GM11168 (cell line): ENCODE results near the gene ADAMTS10.
"Not testable (repeated sequence)": the region's sequence is repeated elsewhere in the genome, so short reads cannot be mapped to it uniquely, and the experiment has no call there.

ENCODE experiments used
- in situ Hi-C: fragments of 300-500 bp; cut with MboI; formaldehyde crosslinking; loops from one replicate; pipeline ENCODE4 v1.12.0; 2022; ENCODE audit warnings: low sequenced_read_pairs; ENCODE audit not compliant: unreplicated experiment

Gene ADAMTS10

DNA sequence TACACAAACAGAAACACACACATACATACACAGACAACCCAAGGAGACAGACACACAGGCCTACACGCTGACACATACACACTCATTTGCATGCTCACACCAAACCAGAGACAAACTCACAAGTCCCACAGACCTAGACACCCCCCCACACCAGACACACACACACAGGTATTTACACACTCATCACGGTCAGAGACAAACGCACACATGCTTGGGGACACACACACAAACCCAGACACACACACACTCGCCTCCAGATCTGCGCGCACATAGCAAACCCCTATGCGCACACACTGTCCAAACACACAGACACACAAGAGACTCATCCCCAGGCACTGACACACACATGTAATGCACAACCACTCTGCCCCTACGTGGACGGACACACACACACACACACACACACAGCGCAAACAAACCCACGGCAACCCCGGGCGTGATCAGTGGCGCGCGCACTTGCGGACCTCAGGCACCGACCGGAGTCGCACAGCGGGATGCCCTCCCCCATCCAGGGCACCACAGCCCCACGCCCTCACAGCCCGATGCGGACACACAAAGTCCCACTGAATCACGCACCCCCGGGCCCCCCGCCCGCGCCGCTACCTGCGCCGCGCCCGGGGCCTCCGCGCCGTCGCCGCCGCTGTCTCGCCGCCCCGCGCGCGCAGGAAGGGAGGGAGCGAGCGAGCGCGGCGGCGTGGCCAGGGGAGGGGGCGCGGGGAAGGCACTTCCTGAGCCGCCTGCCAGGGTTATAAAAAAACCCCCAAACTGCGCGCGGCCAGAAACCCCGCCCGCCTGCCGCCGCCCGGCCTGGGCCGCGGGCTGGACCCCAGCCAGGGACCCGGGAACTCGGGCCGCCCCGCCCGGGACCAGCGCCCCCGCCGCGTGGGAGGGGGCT, at the start of gene ADAMTS10:
Gene ADAMTS10 (minus strand): TSS at position 675 of the 895 bp plus-strand sequence. CDS start 5,005 bp downstream, outside the sequence.
- in situ Hi-C loops = no loop called here

DNA sequence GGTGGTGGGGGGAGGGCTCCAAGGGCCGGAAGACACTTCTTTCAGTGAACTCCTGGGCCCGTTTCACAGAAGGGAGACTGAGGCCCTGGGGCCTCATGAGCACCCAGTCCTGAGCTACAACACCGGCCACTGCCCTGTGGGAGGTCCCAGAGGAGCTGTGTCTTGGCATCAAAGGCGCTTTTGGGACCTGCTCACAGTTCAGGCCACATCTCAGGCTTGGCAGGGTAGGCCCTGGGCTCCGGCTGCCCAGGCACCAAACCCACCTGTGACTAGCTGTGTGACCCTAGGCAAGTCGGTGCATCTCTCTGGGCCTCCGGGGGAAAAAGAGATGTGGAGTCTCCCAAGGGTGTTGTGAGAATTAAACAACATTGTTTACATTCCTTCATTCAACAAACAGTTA, 49.4 kb upstream of the ADAMTS10 start:
- in situ Hi-C loops = no loop called here

DNA sequence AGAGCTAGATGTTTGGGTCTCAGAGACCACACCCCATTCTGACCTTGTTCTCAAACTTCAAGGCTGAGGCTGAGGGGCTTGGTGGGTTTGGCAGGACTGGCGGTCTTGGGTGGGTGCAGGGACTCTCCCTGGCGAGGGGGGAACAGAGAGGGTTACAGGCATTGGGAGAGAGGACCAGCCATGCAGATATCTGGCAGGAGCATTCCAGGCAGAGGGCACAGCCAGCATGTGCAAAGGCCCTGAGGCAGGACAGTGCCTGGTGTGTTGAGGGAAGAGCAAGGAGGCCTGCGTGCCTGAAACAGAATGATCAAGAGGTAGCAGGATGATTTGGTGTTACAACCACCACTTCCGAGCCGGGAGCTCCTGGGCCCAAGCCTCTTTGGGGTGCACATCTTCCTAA, 47.4 kb upstream of the ADAMTS10 start:
- in situ Hi-C loops = no loop called here

DNA sequence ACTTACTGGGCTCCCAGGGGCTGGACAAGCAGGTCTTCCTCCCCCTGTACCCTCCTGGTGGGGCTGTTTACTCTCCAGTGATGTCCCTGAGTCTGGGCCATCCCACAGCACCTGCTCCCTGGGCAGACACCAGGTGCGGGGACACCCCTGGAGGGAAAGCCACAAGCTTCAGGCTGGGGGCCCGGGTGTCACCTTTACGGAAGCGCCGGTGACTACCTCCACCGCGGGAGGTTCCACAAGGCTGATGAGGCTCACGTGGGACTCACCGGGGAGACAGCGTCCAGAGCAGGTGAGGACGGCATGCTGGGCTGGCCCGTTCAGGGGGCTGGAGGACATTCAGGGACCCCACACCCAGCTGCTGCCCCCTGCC, 44.8 kb upstream of the ADAMTS10 start:
- in situ Hi-C loops = no loop called here

DNA sequence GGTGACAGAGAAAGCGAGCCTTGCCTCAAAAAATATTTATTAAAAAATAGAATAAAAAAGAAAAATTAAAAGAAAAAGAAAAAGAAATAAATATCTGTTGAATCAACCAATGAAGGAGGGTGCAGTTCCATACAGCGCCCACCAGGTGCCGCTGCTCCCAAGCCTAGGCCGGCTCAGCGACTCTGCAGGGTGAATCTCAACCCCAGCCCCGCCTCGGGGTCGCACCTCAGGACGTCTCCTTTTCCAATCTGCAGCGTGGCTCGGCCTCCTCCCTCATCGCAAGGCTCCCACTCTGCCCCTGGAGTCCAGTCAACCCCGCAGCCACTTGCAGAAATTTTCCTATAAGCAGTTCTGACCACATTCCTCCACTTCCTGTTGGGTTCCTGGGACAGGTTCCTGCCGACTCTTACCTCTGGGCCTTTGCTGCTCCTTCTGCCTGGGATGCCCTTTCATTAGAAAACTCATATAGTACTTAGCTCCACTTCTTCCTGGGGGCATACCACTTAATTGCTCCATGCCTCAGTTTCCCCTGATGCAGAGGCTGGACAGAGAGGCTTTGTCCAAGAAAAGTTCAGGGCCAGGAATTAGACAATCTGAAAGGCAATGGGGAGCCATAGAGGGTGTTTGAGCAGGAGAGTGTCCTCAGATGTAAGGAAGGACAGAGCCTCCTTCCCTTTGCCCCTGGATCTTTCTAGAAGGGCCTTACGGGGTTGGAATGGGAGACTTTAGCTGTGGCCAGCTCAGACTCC, 44.2 kb upstream of the ADAMTS10 start:
- in situ Hi-C loops = no loop called here

GRCh38 chr19:8648240-8648639, 37.7 kb upstream of the ADAMTS10 start:
- in situ Hi-C loops = no loop called here

GRCh38 chr19:8643860-8644653, 33.5 kb upstream of the ADAMTS10 start:
- in situ Hi-C loops = no loop called here

DNA sequence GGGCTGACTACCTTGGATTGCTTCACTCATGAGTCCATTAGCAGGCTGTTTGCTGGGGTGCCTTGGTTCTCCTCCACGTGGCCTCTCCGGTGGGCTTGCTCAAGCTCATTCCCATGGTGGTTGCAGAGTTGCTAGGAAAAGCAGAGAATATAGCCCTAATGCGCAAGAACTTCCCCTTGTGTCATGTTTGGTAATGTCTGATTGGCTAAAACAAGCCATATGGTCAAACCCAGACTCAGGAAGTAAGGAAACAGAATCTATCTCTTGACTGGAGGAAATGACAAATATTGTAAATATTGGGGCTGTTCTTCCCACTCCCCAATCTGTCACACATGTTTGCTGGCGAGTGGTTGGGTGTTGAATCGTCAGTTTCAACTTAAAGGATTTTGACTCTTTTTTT, 32.0 kb upstream of the ADAMTS10 start:
- in situ Hi-C loops = no loop called here

DNA sequence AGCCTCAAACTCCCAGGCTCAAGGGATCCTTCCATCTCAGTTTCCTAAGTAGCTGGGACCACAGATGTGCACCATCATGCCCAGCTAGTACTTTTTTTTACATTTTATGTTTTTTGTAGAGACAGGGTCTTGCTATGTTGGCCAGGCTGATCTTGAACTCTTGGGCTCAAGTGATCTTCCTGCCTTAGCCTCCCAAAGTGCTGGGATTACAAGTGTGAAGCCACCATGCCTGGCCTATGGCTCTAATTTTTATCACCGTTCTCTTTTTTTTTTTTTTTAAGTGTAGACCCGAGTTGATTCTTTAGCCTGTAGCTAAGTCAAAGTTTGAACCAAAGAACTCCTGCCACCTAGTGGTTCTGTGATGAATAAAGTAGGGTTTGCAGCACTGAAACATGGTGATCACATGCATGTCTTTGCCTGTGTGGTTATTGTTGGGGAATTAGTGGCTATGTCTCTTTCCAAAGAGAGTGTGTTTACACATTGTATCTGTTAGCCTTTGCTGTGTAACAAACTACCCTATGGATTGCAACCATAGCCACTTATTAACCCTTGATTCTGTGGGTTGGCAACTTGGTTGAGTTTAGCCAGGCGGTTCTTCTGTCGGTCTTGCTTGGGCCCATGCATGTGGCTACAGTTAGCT, 31.5 kb upstream of the ADAMTS10 start:
- in situ Hi-C loops = no loop called here

DNA sequence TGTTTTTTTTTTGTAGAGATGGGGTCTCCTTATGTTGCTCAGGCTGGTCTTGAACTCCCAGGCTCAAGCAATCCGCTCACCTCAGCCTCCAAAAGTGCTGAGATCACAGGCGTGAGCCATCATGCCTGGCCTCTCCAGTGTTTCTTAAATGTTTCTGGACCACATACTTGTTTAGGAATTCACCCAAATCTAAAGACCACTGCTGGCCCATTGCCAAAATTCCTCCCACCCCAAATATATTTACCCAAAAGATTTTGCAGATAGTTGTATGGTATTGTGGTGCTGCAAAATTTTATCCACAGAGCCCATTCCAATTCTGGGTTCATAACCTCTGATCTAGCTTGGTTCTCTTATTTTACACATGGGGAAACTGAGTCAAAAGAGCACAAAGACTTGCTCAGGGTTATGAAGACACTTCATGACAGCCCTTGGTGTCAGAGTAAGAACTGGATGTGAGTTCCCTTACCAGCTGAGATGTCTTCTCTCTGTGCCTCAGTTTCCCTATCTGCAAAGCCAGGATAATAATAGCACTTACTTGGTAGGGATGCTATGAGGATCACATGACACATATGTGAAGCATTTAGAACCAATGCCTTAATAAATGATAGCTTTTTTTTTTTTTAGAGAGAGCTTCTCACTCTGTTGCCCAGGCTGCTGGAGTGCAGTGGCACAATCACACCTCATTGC, 30.8 kb upstream of the ADAMTS10 start:
- in situ Hi-C loops = no loop called here

- in situ Hi-C loops = no loop called here
Measured at GRCh38 chr19:8640402-8641004, 30.0 kb upstream of the ADAMTS10 start.

DNA sequence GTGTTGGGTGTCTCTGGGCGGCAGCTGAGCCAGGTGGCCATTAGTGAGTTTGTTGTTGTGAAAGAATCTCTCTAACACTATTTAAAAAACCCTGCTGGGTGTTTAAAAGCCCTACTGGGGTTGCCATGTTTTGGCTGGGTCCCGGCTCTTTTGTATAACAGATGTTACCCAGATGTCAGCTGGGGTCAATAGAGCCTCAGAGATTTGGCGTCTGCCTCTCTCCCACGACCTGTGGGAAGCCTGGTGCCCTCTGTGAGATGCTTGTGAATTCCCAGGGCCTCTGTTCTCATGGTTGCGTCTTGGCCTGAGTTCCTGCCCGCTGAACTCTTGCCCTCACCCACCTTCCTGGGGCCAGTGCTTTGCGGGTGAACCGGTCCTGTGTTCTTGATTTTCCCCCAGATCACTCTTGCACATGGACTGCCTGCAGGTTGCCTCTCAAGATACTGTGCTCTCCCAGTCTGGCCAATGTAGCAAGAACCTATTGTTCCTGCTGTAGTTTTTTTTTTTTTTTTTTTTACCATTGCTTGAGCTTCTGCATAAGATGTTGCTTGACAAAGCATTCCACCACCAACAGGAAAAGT, 29.4 kb upstream of the ADAMTS10 start:
- in situ Hi-C loops = no loop called here

DNA sequence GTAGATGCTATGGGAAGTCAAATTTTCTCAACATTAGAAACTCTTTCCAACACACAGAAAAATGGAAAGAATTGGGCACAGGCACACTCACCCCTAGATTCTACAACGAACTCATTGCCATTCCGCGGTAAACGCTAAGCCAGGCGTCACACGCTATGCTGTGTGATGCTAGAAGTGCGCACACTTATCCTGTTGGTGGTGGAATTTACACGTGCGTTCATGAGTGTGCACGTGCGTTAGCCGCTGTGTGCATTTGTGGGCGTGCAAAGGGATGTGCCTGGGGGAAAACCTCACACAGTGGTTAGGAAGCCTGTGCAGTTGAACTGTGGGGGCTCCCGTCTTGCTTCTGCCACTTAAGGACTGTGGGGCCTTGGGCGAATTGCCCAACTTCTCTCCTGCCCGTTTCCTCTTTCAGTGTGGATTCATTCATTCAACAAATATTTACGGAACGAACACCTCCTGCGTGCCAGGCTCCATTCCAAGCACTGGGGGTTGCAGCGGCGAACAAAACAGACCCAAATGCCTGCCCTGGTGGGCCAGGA, 27.6 kb upstream of the ADAMTS10 start:
- in situ Hi-C loops = no loop called here

- in situ Hi-C loops = not testable (repeated sequence)
Measured at GRCh38 chr19:8637070-8637469, 26.6 kb upstream of the ADAMTS10 start.

- in situ Hi-C loops = no loop called here
Measured at GRCh38 chr19:8635422-8635821, 24.9 kb upstream of the ADAMTS10 start.

DNA sequence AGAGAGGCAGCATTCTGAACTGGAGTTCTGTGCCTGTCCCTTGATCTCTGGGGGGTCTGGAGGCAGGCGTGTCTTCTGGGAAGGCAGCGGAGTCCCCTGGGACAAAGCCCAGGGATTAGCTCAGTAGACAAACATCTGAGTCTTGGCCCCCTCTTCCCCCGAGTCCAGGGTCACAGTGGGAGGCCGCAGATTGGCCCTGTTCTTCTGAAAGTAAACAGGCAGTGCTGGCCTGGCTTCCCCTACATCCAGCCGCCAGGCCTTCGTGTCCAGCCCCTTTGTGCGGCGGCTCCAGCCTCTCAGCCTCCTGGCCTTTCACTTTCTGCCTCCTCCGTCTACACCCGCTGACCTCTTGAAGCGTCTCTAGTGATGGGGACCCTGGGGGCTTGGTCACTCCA, 20.9 kb upstream of the ADAMTS10 start:
- in situ Hi-C loops = no loop called here

GRCh38 chr19:8630796-8631424, 20.4 kb upstream of the ADAMTS10 start:
- in situ Hi-C loops = no loop called here

DNA sequence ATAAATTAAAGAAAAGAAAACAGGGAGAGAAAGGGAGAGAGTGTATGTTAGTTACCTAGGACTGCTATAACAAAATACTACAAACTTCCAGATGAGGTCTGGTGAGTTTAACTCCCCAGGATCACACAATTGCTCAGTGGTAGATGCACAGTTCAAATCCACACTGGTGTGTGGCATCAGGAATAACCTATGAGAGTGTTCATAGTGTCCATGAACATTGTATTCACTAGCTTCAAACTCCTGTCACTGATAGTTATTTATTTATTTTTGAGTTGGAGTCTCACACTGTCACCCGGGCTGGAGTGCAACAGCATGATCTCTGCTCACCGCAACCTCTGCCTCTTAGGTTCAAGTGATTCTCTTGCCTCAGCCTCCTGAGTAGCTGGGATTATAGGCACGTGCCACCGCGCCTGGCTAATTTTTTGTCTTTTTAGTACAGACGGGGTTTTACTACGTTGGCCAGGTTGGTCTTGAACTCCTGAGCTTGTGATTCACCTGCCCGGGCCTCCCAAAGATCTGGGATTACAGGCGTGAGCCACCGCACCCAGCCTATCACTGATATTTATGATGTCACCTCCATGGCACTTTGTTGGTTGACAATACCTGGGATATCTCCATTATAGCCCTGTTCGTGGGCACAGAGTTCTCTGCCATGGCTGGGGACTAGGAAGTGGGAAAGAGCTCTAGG, 19.6 kb upstream of the ADAMTS10 start, which contains the start of gene NFILZ:
Gene NFILZ (plus strand): TSS at position 638 of the 688 bp plus-strand sequence. CDS start 46,133 bp downstream, outside the sequence.
- in situ Hi-C loops = no loop called here
